Chondrocyte (in vitro differentiated cells): Measurements from ENCODE around the gene TPPP3. TPM values are rescaled to one million over a fixed set of nuclear protein-coding genes. Genes with fewer than 3 reads are reported as not detected.

Source experiments
- DNase-seq: peaks from one replicate; pipeline ENCODE4 v3.0.0; 2021; ENCODE audit warnings: mixed read lengths, low spot score
- H3K27ac Mint-ChIP-seq: one replicate; pipeline ENCODE4 v1.8.0; 2021; ENCODE audit warnings: mild to moderate bottlenecking, moderate library complexity, mixed read lengths; ENCODE audit not compliant: unreplicated experiment
- H3K27me3 Mint-ChIP-seq: 2 replicates; pipeline ENCODE4 v1.8.0; 2021; ENCODE audit warnings: low read depth, mixed read lengths
- H3K36me3 Mint-ChIP-seq: 2 replicates; pipeline ENCODE4 v1.8.0; 2021; ENCODE audit warnings: low read depth, mixed read lengths
- H3K4me1 Mint-ChIP-seq: 2 replicates; pipeline ENCODE4 v1.8.0; 2021; ENCODE audit warnings: low read depth, mild to moderate bottlenecking, mixed read lengths
- H3K4me3 Mint-ChIP-seq: one replicate; pipeline ENCODE4 v1.8.0; 2021; ENCODE audit warnings: mild to moderate bottlenecking, moderate library complexity, mixed read lengths; ENCODE audit not compliant: unreplicated experiment
- H3K9me3 Mint-ChIP-seq: 2 replicates; pipeline ENCODE4 v1.8.0; 2021; ENCODE audit warnings: low read depth, mixed read lengths
- total RNA-seq: library from RNA; stranded (reverse); gene quantifications from 3 replicates; pipeline ENCODE4 v1.2.1, GENCODE V29; 2021
- TF ChIP-seq, protein P1 (sequence below): fragments of 200-600 bp; sonication (generic); IDR thresholded peaks from 2 replicates; pipeline ENCODE4 v1.5.0; 2021; ENCODE audit warnings: antibody characterized with exemption, mild to moderate bottlenecking, moderate library complexity

Gene TPPP3
- total RNA-seq, 1 donor from 2014 or later, result 2.7 TPM

DNA sequence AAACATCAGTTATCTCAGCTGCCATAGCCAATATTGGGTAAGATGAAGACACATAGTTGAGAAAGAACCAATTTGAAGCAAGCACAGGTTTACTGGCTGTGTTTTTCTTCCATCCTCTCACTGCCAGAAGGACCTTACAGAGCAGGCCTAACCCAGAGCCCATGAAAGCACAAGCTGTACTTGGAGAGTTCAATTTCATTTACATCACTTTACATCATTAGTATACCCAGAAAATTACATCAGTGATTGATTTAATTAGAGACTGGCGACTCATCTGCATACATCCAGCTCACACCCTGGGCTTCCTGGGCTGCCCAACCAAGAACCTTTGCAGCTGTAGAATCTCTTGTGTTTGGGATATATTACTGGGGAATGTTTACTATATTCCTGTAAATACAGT is 43.0 kb downstream of the TPPP3 start:
- H3K4me3 Mint-ChIP-seq, result no peak overlapping the region
- TF ChIP-seq, protein P1, sequence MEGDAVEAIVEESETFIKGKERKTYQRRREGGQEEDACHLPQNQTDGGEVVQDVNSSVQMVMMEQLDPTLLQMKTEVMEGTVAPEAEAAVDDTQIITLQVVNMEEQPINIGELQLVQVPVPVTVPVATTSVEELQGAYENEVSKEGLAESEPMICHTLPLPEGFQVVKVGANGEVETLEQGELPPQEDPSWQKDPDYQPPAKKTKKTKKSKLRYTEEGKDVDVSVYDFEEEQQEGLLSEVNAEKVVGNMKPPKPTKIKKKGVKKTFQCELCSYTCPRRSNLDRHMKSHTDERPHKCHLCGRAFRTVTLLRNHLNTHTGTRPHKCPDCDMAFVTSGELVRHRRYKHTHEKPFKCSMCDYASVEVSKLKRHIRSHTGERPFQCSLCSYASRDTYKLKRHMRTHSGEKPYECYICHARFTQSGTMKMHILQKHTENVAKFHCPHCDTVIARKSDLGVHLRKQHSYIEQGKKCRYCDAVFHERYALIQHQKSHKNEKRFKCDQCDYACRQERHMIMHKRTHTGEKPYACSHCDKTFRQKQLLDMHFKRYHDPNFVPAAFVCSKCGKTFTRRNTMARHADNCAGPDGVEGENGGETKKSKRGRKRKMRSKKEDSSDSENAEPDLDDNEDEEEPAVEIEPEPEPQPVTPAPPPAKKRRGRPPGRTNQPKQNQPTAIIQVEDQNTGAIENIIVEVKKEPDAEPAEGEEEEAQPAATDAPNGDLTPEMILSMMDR, result no peak
- H3K9me3 Mint-ChIP-seq, result peaks cover 5% of the 10 kb centered on the region
- peaks cover 2% of the 10 kb centered on the region for H3K36me3 Mint-ChIP-seq
- H3K27ac Mint-ChIP-seq, result no peak overlapping the region
- H3K27me3 Mint-ChIP-seq, result peaks cover 29% of the 10 kb centered on the region
- no peak for DNase-seq
- no peaks in the 10 kb centered on the region for H3K4me1 Mint-ChIP-seq

DNA sequence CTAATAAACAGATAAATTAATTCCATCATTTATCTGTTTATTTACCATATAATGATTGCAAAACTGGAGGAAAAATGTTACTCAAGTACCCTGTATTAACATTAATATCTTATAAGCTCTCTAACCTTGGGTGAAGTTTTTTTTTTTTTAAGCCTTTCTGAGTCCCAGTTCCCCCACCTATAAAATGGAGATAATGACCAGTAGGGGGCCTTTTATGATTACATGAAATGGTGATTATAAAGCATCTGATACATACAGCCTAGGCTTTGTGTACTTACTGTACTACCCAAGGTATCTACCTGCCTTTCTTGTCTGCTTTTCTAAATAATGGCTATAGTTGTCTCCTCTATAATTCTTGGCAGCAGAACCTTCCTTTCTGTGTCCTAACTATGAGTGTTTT is 44.1 kb downstream of the TPPP3 start:
- Mint-ChIP-seq H3K27ac (no peak overlapping the region), H3K36me3 (peaks cover 2% of the 10 kb centered on the region), H3K27me3 (peaks cover 26% of the 10 kb centered on the region), H3K4me1 (no peaks in the 10 kb centered on the region), H3K9me3 (no peaks in the 10 kb centered on the region), H3K4me3 (no peak overlapping the region)
- TF ChIP-seq, protein P1, result peak; percentile 74
- DNase-seq, result no peak

DNA sequence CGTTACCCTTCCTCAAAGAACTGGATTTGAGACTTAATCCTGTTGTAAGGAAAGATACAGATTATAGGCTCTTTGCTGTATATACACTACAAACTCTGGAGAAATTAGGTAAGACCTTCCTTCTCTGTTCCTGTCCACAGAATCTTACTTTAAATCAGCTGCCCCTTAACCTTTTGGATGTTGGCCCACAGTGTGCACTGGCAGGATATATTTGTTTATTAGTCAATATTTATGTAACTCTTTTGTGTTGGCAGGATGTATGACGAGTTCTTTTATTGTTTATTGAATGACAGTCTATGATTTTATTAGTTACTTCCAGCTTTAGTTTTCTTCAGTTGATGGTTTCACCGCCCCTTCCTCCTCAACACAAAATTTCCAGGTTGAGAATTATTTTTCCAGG is 47.0 kb downstream of the TPPP3 start:
- no peaks in the 10 kb centered on the region for H3K36me3 Mint-ChIP-seq
- H3K9me3 Mint-ChIP-seq, result no peaks in the 10 kb centered on the region
- no peak for DNase-seq
- no peaks in the 10 kb centered on the region for H3K4me1 Mint-ChIP-seq
- H3K27me3 Mint-ChIP-seq, result peaks cover 21% of the 10 kb centered on the region
- no peak overlapping the region for H3K27ac Mint-ChIP-seq
- TF ChIP-seq, protein P1, result no peak
- no peak overlapping the region for H3K4me3 Mint-ChIP-seq

DNA sequence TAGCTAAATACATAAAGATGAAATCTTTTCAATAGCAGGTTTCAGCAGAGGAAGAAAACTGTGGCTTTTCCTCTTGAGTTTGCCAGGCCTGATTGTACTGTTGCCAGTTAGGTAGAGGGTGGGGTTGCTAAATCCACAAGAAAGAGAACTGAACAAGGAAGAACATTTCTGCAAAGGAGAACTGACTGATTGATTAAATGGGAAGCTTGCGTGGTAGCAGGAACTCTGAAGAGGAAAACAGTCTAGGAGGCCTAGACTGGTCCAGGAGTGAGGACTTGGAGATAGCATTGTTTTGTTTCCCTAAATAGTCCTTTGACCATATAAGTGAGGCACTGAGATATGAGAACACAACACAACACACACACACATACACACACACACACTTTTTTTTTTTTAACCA is 47.9 kb downstream of the TPPP3 start:
- Mint-ChIP-seq H3K9me3 (no peaks in the 10 kb centered on the region), H3K27ac (no peak overlapping the region)
- TF ChIP-seq, protein P1, result no peak

DNA sequence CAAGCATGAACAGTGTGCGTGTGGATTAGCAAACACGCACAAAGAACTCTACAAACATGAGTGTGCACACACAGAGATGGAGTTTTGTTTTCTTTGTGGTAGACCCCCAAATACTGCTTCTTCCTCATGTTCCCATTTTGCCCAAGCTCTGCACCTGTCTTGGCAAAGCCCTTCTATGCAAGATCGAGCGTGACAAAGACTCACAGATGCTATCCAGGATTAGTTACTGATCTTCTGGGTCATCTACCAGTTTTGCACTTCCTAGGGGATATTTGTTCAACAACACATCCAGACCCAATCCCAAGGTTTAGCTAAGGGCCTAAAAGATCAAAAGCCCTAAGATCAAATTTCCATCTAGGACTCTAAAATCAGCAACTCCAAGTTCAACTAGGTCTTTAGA is 50.7 kb downstream of the TPPP3 start:
- peaks cover 12% of the 10 kb centered on the region for H3K27me3 Mint-ChIP-seq
- no peaks in the 10 kb centered on the region for H3K9me3 Mint-ChIP-seq
- DNase-seq, result no peak
- no peak overlapping the region for H3K4me3 Mint-ChIP-seq
- H3K27ac Mint-ChIP-seq, result no peak overlapping the region
- peaks cover 4% of the 10 kb centered on the region for H3K4me1 Mint-ChIP-seq
- no peaks in the 10 kb centered on the region for H3K36me3 Mint-ChIP-seq
- TF ChIP-seq, protein P1, result no peak

More for the DNA sequence above, 47.9 kb downstream of the TPPP3 start:
- Mint-ChIP-seq H3K4me3 (no peak overlapping the region), H3K27me3 (peaks cover 21% of the 10 kb centered on the region), H3K4me1 (no peaks in the 10 kb centered on the region), H3K36me3 (no peaks in the 10 kb centered on the region)
- DNase-seq, result no peak
